Vagina (tissue), 2 donors: ENCODE data around the gene KRT73.

Experiments used
- POLR2A ChIP-seq, 2 donors: fragments of 450-650 bp; IDR thresholded peaks; one replicate each; pipeline ENCODE4 v1.6.1; 2017; ENCODE audit warnings: antibody characterized with exemption in 2 of 2, mild to moderate bottlenecking in 2 of 2, moderate library complexity in 2 of 2
- TF ChIP-seq, protein P1 (sequence below), 3 experiments: fragments of 450-650 bp in 2 of 3; fragments of 200-600 bp in 1 of 3; sonication (generic) in 1 of 3; IDR thresholded peaks; one replicate each; pipeline ENCODE4 v1.5.1; 2017 to 2019; ENCODE audit warnings: antibody characterized with exemption in 3 of 3, mild to moderate bottlenecking in 2 of 3, moderate library complexity in 2 of 3

DNA sequence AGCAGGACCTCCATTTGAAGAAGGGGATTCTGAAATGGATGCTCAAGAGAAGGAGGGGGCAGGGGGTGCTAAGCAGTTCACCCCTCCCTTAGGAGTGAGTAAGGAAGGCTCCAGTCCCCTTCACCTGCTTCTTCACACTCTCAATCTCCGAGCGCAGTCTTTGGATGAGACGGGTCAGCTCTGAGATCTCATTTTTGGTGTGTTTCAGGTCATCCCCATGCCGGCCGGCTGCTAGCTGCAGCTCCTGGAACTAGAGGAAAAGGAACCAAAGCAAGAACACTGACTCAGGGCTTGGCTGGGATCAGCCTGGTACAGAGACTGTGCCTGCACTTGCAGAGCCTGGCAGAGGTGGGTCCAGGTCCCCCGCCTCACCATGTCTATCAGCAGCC, 7.3 kb downstream of the KRT73 start:
- TF ChIP-seq, protein P1, sequence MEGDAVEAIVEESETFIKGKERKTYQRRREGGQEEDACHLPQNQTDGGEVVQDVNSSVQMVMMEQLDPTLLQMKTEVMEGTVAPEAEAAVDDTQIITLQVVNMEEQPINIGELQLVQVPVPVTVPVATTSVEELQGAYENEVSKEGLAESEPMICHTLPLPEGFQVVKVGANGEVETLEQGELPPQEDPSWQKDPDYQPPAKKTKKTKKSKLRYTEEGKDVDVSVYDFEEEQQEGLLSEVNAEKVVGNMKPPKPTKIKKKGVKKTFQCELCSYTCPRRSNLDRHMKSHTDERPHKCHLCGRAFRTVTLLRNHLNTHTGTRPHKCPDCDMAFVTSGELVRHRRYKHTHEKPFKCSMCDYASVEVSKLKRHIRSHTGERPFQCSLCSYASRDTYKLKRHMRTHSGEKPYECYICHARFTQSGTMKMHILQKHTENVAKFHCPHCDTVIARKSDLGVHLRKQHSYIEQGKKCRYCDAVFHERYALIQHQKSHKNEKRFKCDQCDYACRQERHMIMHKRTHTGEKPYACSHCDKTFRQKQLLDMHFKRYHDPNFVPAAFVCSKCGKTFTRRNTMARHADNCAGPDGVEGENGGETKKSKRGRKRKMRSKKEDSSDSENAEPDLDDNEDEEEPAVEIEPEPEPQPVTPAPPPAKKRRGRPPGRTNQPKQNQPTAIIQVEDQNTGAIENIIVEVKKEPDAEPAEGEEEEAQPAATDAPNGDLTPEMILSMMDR (IDR thresholded peaks at IDR 0.05) = no peak
- no peak for TF ChIP-seq POLR2A (IDR thresholded peaks at IDR 0.05)
